MCF 10A (cell line): Measurements from ENCODE around the gene EMID1. TPM values are rescaled to one million over a fixed set of nuclear protein-coding genes. Genes with fewer than 3 reads are reported as not detected.

Experiments
- BruUV-seq: library from RNA; stranded (reverse); fragments of 400-500 nt; replicated peaks from 2 replicates; lab custom pipeline; 2021; lab: Mats Ljungman, UMichigan
- CTCF ChIA-PET: fragments of 300-600 bp; sonication (Branson Sonifier 250); formaldehyde crosslinking; extraction: SDS; loops from one replicate; lab custom pipeline; 2021; ENCODE audit warnings: antibody characterized with exemption, inconsistent platforms; lab: Yijun Ruan, JAX
- POLR2A ChIA-PET: fragments of 300-600, 350-650 bp; sonication (Branson Sonifier 250); formaldehyde crosslinking; extraction: SDS; loops from one replicate; lab custom pipeline; 2020; ENCODE audit warnings: antibody characterized with exemption, inconsistent platforms; lab: Yijun Ruan, JAX
- DNase-seq: peaks from one replicate; pipeline ENCODE4 v3.0.0-alpha.2; 2018; ENCODE audit not compliant: unreplicated experiment
- H3K27ac Mint-ChIP-seq: one replicate; pipeline ENCODE4 v1.8.0; 2022; ENCODE audit warnings: mild to moderate bottlenecking, low read depth, mixed read lengths; ENCODE audit not compliant: unreplicated experiment
- H3K27me3 Mint-ChIP-seq: one replicate; pipeline ENCODE4 v1.8.0; 2022; ENCODE audit warnings: mixed read lengths; ENCODE audit not compliant: insufficient read depth, unreplicated experiment
- H3K36me3 Mint-ChIP-seq: one replicate; pipeline ENCODE4 v1.8.0; 2022; ENCODE audit warnings: mild to moderate bottlenecking, moderate library complexity, mixed read lengths; ENCODE audit not compliant: insufficient read depth, unreplicated experiment
- H3K4me1 Mint-ChIP-seq: one replicate; pipeline ENCODE4 v1.8.0; 2022; ENCODE audit warnings: mixed read lengths; ENCODE audit not compliant: insufficient read depth, unreplicated experiment
- H3K4me3 Mint-ChIP-seq: one replicate; pipeline ENCODE4 v1.8.0; 2022; ENCODE audit warnings: mild to moderate bottlenecking, moderate library complexity, mixed read lengths; ENCODE audit not compliant: unreplicated experiment
- H3K9me3 Mint-ChIP-seq: one replicate; pipeline ENCODE4 v1.8.0; 2022; ENCODE audit warnings: mixed read lengths; ENCODE audit not compliant: unreplicated experiment
- CTCF ChIP-seq: fragments of 200-600 bp; IDR thresholded peaks from one replicate; pipeline ENCODE4 v1.8.0; 2022; ENCODE audit warnings: antibody characterized with exemption, mild to moderate bottlenecking; ENCODE audit not compliant: unreplicated experiment
- intact Hi-C: fragments of 100-400 bp; cut with micrococcal nuclease; formaldehyde crosslinking; loops from 2 replicates; pipeline ENCODE4 v1.14.1; 2022
- total RNA-seq: library from RNA; stranded (reverse); gene quantifications from 2 replicates; pipeline ENCODE4 v1.2.3, GENCODE V29; 2022

The EMID1 gene
- total RNA-seq, 1 experiment from 2014 or later = not detected

- intact Hi-C loops = no loop called here
- TF ChIP-seq CTCF = no peak
- DNase-seq = no peak
- BruUV-seq = no TSS peak
- Mint-ChIP-seq H3K4me3 (no peak overlapping the region), H3K36me3 (peaks cover 11% of the 10 kb centered on the region), H3K27ac (no peak overlapping the region), H3K4me1 (no peaks in the 10 kb centered on the region), H3K9me3 (no peaks in the 10 kb centered on the region), H3K27me3 (no peaks in the 10 kb centered on the region)
- POLR2A ChIA-PET = no interaction called here
- CTCF ChIA-PET = interaction anchor here (0.6 to 1.1 kb wide), 2 partner anchors 20 to 138 kb away, joined by 4 to 7 read pairs; no protein-coding TSS in a partner anchor
Observed at GRCh38 chr22:29226351-29226981, 20.8 kb downstream of the EMID1 start.

GRCh38 chr22:29230972-29231875 is 25.5 kb downstream of the EMID1 start:
- no peak for TF ChIP-seq CTCF
- Mint-ChIP-seq H3K4me1 (no peaks in the 10 kb centered on the region), H3K36me3 (peaks cover 4% of the 10 kb centered on the region), H3K27me3 (no peaks in the 10 kb centered on the region), H3K27ac (no peak overlapping the region), H3K4me3 (no peak overlapping the region), H3K9me3 (peaks cover 8% of the 10 kb centered on the region)
- POLR2A ChIA-PET = interaction anchor here (0.7 kb wide), 1 partner anchor 126 kb away, joined by 3 read pairs; no protein-coding TSS in a partner anchor
- CTCF ChIA-PET = interaction anchor here (3.1 kb wide), 1 partner anchor 14 kb away, joined by 18 read pairs; no protein-coding TSS in a partner anchor
- no TSS peak for BruUV-seq
- intact Hi-C loops = no loop called here
- DNase-seq = no peak

GRCh38 chr22:29231971-29232959 is 26.6 kb downstream of the EMID1 start:
- H3K9me3 Mint-ChIP-seq = peaks cover 8% of the 10 kb centered on the region
- no peak for TF ChIP-seq CTCF
- BruUV-seq = no TSS peak
- H3K4me3 Mint-ChIP-seq = no peak overlapping the region
- peaks cover 4% of the 10 kb centered on the region for H3K36me3 Mint-ChIP-seq
- intact Hi-C loops = no loop called here
- no peaks in the 10 kb centered on the region for H3K27me3 Mint-ChIP-seq
- no peaks in the 10 kb centered on the region for H3K4me1 Mint-ChIP-seq
- POLR2A ChIA-PET = no interaction called here
- DNase-seq = no peak
- no peak overlapping the region for H3K27ac Mint-ChIP-seq
- CTCF ChIA-PET = interaction anchor here (0.9 to 2.9 kb wide), 5 partner anchors 13 to 403 kb away, joined by 3 to 15 read pairs (median 4); partner anchors contain the start of gene EMID1
